Large intestine (tissue), 3 donors: ENCODE measurements around the gene BYSL. TPM values are rescaled to one million over a fixed set of nuclear protein-coding genes. Genes with fewer than 3 reads are reported as not detected.

ENCODE experiments used
- DNase-seq, 2 donors: peaks; one replicate each; pipeline versions ENCODE4 v3.0.0 to v3.0.0-alpha.2; 2013
- H3K27ac ChIP-seq: one replicate; pipeline ENCODE4 v1.5.1; 2013; ENCODE audit warnings: low read length
- H3K27me3 ChIP-seq: 2 replicates; pipeline ENCODE4 v1.6.1; 2013; ENCODE audit warnings: low read length; ENCODE audit not compliant: control insufficient read depth, insufficient read depth
- H3K36me3 ChIP-seq: 2 replicates; pipeline ENCODE4 v1.6.1; 2013; ENCODE audit warnings: low read length; ENCODE audit not compliant: control insufficient read depth, insufficient read depth
- H3K4me1 ChIP-seq: one replicate; pipeline ENCODE4 v1.6.1; 2013; ENCODE audit warnings: low read length; ENCODE audit not compliant: control insufficient read depth, insufficient read depth
- H3K4me3 ChIP-seq: one replicate; pipeline ENCODE4 v1.5.1; 2013; ENCODE audit warnings: low read length
- H3K9me3 ChIP-seq: one replicate; pipeline ENCODE4 v1.6.1; 2013; ENCODE audit warnings: mild to moderate bottlenecking, low read depth, low read length, moderate library complexity; ENCODE audit not compliant: control insufficient read depth
- WGBS: methylation state at CpG from one replicate; pipeline ENCODE4 v1.1.5; 2013; ENCODE audit warnings: low lambda C conversion rate; ENCODE audit not compliant: insufficient coverage; 5-methylcytosine and 5-hydroxymethylcytosine counted together
- polyA plus RNA-seq: library from polyadenylated mRNA; unstranded; fragments of 120-200 nt; gene quantifications from one replicate; pipeline ENCODE4 v1.2.1, GENCODE V29; 2013

The BYSL gene
- polyA plus RNA-seq, 1 donor: 18.5 TPM

DNA sequence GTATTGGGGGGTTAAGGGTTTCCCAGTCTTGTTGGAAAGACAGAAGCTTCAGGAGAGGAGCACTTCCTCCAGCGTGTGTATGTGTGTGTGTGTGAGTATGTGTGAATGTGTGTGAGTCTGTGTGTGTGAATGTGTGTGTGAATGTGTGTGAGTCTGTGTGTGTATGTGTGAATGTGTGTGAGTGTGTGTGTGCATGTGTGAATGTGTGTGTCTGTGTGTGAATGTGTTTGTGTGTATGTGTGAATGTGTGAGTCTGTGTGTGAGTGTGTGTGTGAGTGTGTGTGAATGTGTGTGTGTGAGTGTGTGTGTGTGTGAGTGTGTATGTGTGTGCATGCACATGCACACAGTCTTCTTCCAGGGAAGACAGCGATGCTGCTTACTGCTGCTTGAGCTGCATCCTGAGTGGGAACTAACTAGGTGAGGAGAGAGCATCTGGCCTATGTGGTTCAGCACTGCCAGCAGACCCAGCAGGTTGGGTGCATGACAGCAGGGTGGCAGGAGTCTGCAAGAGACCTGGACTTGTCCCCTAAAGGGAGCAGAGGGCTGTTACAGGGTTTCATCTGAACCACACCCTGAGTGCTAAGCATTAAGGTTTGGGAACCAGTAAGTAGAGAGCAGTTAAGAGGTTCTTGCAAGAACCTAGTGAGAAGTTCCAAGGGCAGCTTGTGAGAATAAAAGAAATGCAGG lies 43.0 kb downstream of the BYSL start:
- H3K36me3 ChIP-seq: no peaks in the 10 kb centered on the region
- no peaks in the 10 kb centered on the region for H3K4me1 ChIP-seq
- no CpG with 5 or more reads among the region's 2 CpGs for WGBS
- H3K4me3 ChIP-seq: no peak overlapping the region
- no peaks in the 10 kb centered on the region for H3K27me3 ChIP-seq
- no peak for DNase-seq
- H3K9me3 ChIP-seq: no peaks in the 10 kb centered on the region
- H3K27ac ChIP-seq: no peak overlapping the region

GRCh38 chr6:41965429-41966213 lies 44.3 kb downstream of the BYSL start:
- no CpG with 5 or more reads among the region's 11 CpGs for WGBS
- no peak for DNase-seq

GRCh38 chr6:41966214-41966920 lies 45.1 kb downstream of the BYSL start:
- Histone ChIP-seq H3K27me3 (no peaks in the 10 kb centered on the region), H3K9me3 (no peaks in the 10 kb centered on the region), H3K4me1 (no peaks in the 10 kb centered on the region), H3K36me3 (no peaks in the 10 kb centered on the region), H3K27ac (no peak overlapping the region), H3K4me3 (no peak overlapping the region)
- no peak for DNase-seq
- 80% methylated on average over 1 of the region's 5 CpGs for WGBS

More at GRCh38 chr6:41965429-41966213, 44.3 kb downstream of the BYSL start:
- Histone ChIP-seq H3K4me1 (no peaks in the 10 kb centered on the region), H3K9me3 (no peaks in the 10 kb centered on the region), H3K27me3 (no peaks in the 10 kb centered on the region), H3K27ac (no peak overlapping the region), H3K36me3 (no peaks in the 10 kb centered on the region), H3K4me3 (no peak overlapping the region)

GRCh38 chr6:41966961-41967311 lies 45.6 kb downstream of the BYSL start:
- 100% methylated on average over 2 of the region's 4 CpGs for WGBS
- no peak overlapping the region for H3K27ac ChIP-seq
- H3K27me3 ChIP-seq: no peaks in the 10 kb centered on the region
- no peaks in the 10 kb centered on the region for H3K4me1 ChIP-seq
- no peaks in the 10 kb centered on the region for H3K9me3 ChIP-seq
- no peak for DNase-seq
- no peak overlapping the region for H3K4me3 ChIP-seq
- H3K36me3 ChIP-seq: no peaks in the 10 kb centered on the region

DNA sequence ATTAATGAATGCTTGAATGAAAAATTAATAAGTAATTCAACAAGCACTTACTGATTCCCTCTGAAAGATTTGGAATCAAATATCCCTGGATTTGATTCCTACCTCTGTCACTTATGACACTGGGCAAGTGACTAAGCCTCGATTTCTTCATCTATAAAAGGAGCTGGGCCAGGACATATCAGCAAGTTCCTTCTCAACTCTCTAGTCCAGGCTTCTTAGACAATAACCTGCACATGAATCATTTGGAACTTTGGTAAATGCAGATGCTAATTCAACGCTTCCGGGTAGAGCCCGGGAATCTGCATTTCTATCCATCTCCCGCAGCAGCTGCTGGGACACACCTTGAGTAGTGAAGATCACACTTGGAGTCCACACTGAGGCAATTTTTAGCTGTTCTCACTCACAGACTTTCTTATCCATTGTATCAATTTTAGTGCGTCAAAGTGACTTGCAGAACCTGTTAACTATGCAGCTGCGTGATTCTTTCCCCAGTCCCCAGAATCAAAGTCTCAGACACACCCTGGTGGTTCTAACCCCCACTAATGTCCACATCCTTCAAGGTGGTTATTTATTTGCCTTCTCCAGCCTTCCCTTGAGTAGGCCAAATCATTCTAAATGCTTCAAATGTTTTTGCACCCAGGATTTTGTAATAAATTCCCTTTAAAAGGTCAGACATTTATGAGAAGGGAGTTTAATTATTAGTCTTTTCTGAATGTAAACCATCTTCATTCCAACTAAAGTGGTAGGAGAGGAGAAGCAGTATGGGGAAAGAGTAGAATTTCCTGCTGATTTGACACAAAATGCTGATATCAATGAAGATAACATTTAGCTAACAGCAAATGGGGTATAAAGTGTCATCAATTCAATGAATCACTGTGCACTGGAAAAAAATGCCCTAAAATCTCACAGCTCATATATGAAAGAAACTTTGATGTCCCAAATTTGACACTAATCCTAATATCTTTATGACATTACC lies 46.3 kb downstream of the BYSL start:
- Histone ChIP-seq H3K27ac (no peak overlapping the region), H3K9me3 (no peaks in the 10 kb centered on the region), H3K4me3 (no peak overlapping the region), H3K27me3 (no peaks in the 10 kb centered on the region), H3K4me1 (no peaks in the 10 kb centered on the region), H3K36me3 (no peaks in the 10 kb centered on the region)
- no CpG with 5 or more reads among the region's 7 CpGs for WGBS
- DNase-seq: peak; percentile 31 to 68

DNA sequence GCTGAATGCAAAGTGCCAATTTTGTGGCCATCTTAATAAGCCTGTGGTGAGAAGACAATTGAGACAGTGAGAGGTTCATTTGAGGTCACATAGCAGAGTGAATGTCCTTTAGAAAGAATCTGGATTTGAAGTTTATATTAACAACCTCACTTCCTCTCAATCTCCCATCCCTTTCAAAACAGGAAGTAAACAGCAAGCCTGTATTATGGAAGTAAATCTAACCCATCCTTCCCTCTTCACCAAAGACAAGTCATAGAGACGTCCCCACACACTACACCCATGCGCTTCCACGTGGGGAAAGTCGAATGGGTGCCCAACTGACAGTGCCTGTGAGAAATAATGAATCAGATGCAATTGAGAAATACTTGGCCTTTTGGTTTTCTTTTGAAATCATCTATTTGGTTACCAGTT lies 49.1 kb downstream of the BYSL start:
- WGBS: 100% methylated on average over 2 of the region's 4 CpGs

DNA sequence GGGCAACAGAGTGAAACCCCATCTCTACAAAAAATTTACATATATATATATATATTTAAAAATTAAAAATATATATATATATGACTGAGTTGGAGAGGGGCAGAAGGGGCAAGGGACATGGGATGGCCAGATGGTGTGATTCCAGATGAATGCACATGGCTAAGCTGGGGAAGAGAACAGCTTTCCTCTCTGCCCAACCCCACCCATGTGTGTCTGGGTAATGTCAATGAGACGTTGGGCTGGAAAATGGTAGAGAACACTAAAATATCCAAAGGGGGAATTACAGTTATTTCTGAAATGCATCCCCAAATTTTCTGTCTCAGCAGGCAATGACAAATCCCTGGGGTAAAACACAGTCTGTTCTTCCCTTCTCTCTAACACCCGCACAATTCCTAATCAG lies 51.5 kb downstream of the BYSL start:
- H3K4me3 ChIP-seq: no peak overlapping the region
- WGBS: 100% methylated on average over 1 of the region's 2 CpGs
- no peak overlapping the region for H3K27ac ChIP-seq
- no peak for DNase-seq
- no peaks in the 10 kb centered on the region for H3K36me3 ChIP-seq
- no peaks in the 10 kb centered on the region for H3K9me3 ChIP-seq
- no peaks in the 10 kb centered on the region for H3K4me1 ChIP-seq
- H3K27me3 ChIP-seq: no peaks in the 10 kb centered on the region

More for the DNA sequence above, 49.1 kb downstream of the BYSL start:
- no peaks in the 10 kb centered on the region for H3K4me1 ChIP-seq
- no peaks in the 10 kb centered on the region for H3K27me3 ChIP-seq
- no peak overlapping the region for H3K27ac ChIP-seq
- DNase-seq: no peak
- no peaks in the 10 kb centered on the region for H3K36me3 ChIP-seq
- H3K9me3 ChIP-seq: no peaks in the 10 kb centered on the region
- no peak overlapping the region for H3K4me3 ChIP-seq

GRCh38 chr6:41974281-41974825 lies 53.1 kb downstream of the BYSL start:
- 60% methylated on average over 1 of the region's 5 CpGs for WGBS
- no peak overlapping the region for H3K27ac ChIP-seq
- no peak for DNase-seq
- H3K27me3 ChIP-seq: no peaks in the 10 kb centered on the region
- no peak overlapping the region for H3K4me3 ChIP-seq
- H3K9me3 ChIP-seq: no peaks in the 10 kb centered on the region
- H3K36me3 ChIP-seq: no peaks in the 10 kb centered on the region
- H3K4me1 ChIP-seq: no peaks in the 10 kb centered on the region

GRCh38 chr6:41975276-41975675 lies 54.0 kb downstream of the BYSL start:
- WGBS: no CpG with 5 or more reads among the region's 4 CpGs
- no peak overlapping the region for H3K27ac ChIP-seq
- no peaks in the 10 kb centered on the region for H3K36me3 ChIP-seq
- H3K9me3 ChIP-seq: no peaks in the 10 kb centered on the region
- H3K4me3 ChIP-seq: no peak overlapping the region
- H3K27me3 ChIP-seq: no peaks in the 10 kb centered on the region
- DNase-seq: no peak
- H3K4me1 ChIP-seq: no peaks in the 10 kb centered on the region
